K562 (cell line): ENCODE data around the gene EFCAB5. TPM values are rescaled to one million over a fixed set of nuclear protein-coding genes. Genes with fewer than 3 reads are reported as not detected.

Source experiments
- AFF1 ChIP-seq, 2 experiments: fragments of 450-650 bp; IDR thresholded peaks; 2 replicates each; pipeline ENCODE4 v1.6.1; 2018; ENCODE audit warnings: mild to moderate bottlenecking in 2 of 2, low read depth in 1 of 2; ENCODE audit not compliant: partially characterized antibody in 2 of 2
- ARID1B ChIP-seq: fragments of 450-650 bp; IDR thresholded peaks from 2 replicates; pipeline ENCODE4 v1.6.1; 2016; ENCODE audit warnings: antibody characterized with exemption, mild to moderate bottlenecking, inconsistent platforms
- BHLHE40 ChIP-seq: IDR thresholded peaks from 2 replicates; pipeline ENCODE4 v1.6.1; 2011; ENCODE audit warnings: low read length, improper control_type of control experiment
- CEBPB ChIP-seq: fragments of 450-650 bp; IDR thresholded peaks from 2 replicates; pipeline ENCODE4 v1.6.1; 2016; ENCODE audit warnings: missing genetic modification characterization, missing compliant biosample characterization
- DPF2 ChIP-seq: fragments of 450-650 bp; IDR thresholded peaks from 2 replicates; pipeline ENCODE4 v1.6.1; 2016
- FOXK1 ChIP-seq: sonication (generic); formaldehyde crosslinking; IDR thresholded peaks from 2 replicates; pipeline ENCODE4 v1.8.0; 2022; ENCODE audit warnings: missing genetic modification reagents, mild to moderate bottlenecking, borderline replicate concordance
- GATAD2B ChIP-seq: fragments of 450-650 bp; IDR thresholded peaks from 2 replicates; pipeline ENCODE4 v1.6.1; 2017; ENCODE audit warnings: mild to moderate bottlenecking, borderline replicate concordance
- RAD21 ChIP-seq, 2 experiments: fragments of 250-450 bp in 1 of 2; fragments of 450-650 bp in 1 of 2; sonication (Bioruptor Pico) in 1 of 2; formaldehyde crosslinking in 1 of 2; IDR thresholded peaks in 1 of 2; conservative IDR thresholded peaks in 1 of 2; 2 replicates each; pipeline versions ENCODE4 v1.4.0 to v1.8.0; 2020 to 2022; ENCODE audit warnings: mild to moderate bottlenecking in 2 of 2, moderate library complexity in 1 of 2
- RBM25 ChIP-seq: fragments of 200-400 bp; formaldehyde crosslinking; IDR thresholded peaks from 2 replicates; pipeline ENCODE4 v1.6.1; 2018; ENCODE audit warnings: low read length, low read depth, moderate library complexity; ENCODE audit not compliant: severe bottlenecking
- RFX5 ChIP-seq: IDR thresholded peaks from 2 replicates; pipeline ENCODE4 v1.6.1; 2011; ENCODE audit warnings: low read depth, mild to moderate bottlenecking, improper control_type of control experiment, low read length
- ZC3H8 ChIP-seq: fragments of 450-650 bp; IDR thresholded peaks from 2 replicates; pipeline ENCODE4 v1.6.1; 2017
- ZFP36 ChIP-seq: fragments of 150-350 bp; IDR thresholded peaks from 2 replicates; pipeline ENCODE4 v1.6.1; 2018; ENCODE audit warnings: low read length, low read depth; ENCODE audit not compliant: partially characterized antibody
- ZNF140 ChIP-seq: fragments of 250-450 bp; sonication (Bioruptor Pico); IDR thresholded peaks from 2 replicates; pipeline ENCODE4 v1.8.0; 2021; ENCODE audit warnings: moderate library complexity, mild to moderate bottlenecking, inconsistent platforms
- ZNF175 ChIP-seq: fragments of 200-800 bp; sonication (Bioruptor generic); IDR thresholded peaks from 2 replicates; pipeline ENCODE4 v1.6.1; 2016; ENCODE audit warnings: low read depth, mild to moderate bottlenecking, missing genetic modification characterization, missing compliant biosample characterization
- ZNF253 ChIP-seq: fragments of 250-450 bp; sonication (Bioruptor Pico); conservative IDR thresholded peaks from 2 replicates; pipeline ENCODE4 v1.6.1; 2021; ENCODE audit warnings: mild to moderate bottlenecking
- ZNF280B ChIP-seq: fragments of 250-450 bp; sonication (Bioruptor Pico); IDR thresholded peaks from 2 replicates; pipeline ENCODE4 v1.5.1; 2021; ENCODE audit warnings: mild to moderate bottlenecking
- ZNF696 ChIP-seq: fragments of 250-450 bp; sonication (Bioruptor Pico); conservative IDR thresholded peaks from 2 replicates; pipeline ENCODE4 v1.4.0; 2020; ENCODE audit warnings: mild to moderate bottlenecking, moderate library complexity
- ZNF785 ChIP-seq: fragments of 250-450 bp; sonication (Bioruptor Pico); IDR thresholded peaks from 2 replicates; pipeline ENCODE4 v1.4.0; 2020; ENCODE audit warnings: mild to moderate bottlenecking
- polyA plus RNA-seq, 8 experiments: library from polyadenylated mRNA; depleted of rRNA in 4 of 8; stranded (reverse) in 5 of 8; unstranded in 3 of 8; fragments of >200 nt; fragmentation: Nextera tagmentation in 2 of 8; fragmentation: Illumina TruSeq in 1 of 8; extraction: Ambion mirVana in 2 of 8; extraction: Trizol in 1 of 8; gene quantifications; 2 replicates each; pipeline versions ENCODE4 v1.2.1 to v1.2.3, GENCODE V29; 2011 to 2014; ENCODE audit warnings: inconsistent platforms in 1 of 8, missing spikeins in 1 of 8
- total RNA-seq, 7 experiments: library from RNA; depleted of rRNA in 6 of 7; stranded (reverse); fragments of >200 nt in 6 of 7; fragmentation: Illumina TruSeq in 2 of 7; extraction: Trizol in 2 of 7; gene quantifications; 2 replicates each; pipeline versions ENCODE4 v1.2.1 to v1.2.3, GENCODE V29; 2011 to 2021; ENCODE audit warnings: low replicate concordance in 1 of 7
- TF ChIP-seq, protein P1 (sequence below): fragments of 450-650 bp; IDR thresholded peaks from 2 replicates; pipeline ENCODE4 v1.7.1; 2018; ENCODE audit warnings: mild to moderate bottlenecking, low read depth; ENCODE audit not compliant: partially characterized antibody
- TF ChIP-seq, protein P2 (sequence below): sonication (generic); formaldehyde crosslinking; IDR thresholded peaks from 2 replicates; pipeline ENCODE4 v1.8.1; 2023; ENCODE audit warnings: mild to moderate bottlenecking, missing genetic modification reagents

The EFCAB5 gene
- total and polyA plus RNA-seq, 9 of the 15 experiments (the other 6 are each of a cell fraction or from before 2014, with no cell fraction given): 0.06 to 0.11 TPM; not detected in 7

- TF ChIP-seq RFX5 (no peak), RAD21 (CRISPR knock-in tag; conservative IDR thresholded peaks at IDR 0.05 in 1 of 2, IDR thresholded peaks at IDR 0.05 in 1 of 2) (no peak), ZNF175 (CRISPR knock-in tag) (0 out of 2 replicates have a peak, but pooled peaks have one; percentile 44), GATAD2B (0 out of 2 replicates have a peak, but pooled peaks have one; percentile 35), ZNF280B (CRISPR knock-in tag) (no peak), RBM25 (no peak), AFF1 (IDR thresholded peaks at IDR 0.05; ENCODE audit: low read depth in 1 of 2, partially characterized antibody in 2 of 2) (no peak), BHLHE40 (no peak), ZC3H8 (no peak), FOXK1 (CRISPR knock-in tag) (no peak), ARID1B (0 out of 2 replicates have a peak, but pooled peaks have one; percentile 11), ZFP36 (no peak), DPF2 (peak; percentile 54; the same call in 1 of the 2 replicates), ZNF253 (no peak), ZNF140 (CRISPR knock-in tag) (no peak), ZNF696 (no peak), ZNF785 (CRISPR knock-in tag) (no peak), CEBPB (tag) (no peak)
- TF ChIP-seq, protein P1, sequence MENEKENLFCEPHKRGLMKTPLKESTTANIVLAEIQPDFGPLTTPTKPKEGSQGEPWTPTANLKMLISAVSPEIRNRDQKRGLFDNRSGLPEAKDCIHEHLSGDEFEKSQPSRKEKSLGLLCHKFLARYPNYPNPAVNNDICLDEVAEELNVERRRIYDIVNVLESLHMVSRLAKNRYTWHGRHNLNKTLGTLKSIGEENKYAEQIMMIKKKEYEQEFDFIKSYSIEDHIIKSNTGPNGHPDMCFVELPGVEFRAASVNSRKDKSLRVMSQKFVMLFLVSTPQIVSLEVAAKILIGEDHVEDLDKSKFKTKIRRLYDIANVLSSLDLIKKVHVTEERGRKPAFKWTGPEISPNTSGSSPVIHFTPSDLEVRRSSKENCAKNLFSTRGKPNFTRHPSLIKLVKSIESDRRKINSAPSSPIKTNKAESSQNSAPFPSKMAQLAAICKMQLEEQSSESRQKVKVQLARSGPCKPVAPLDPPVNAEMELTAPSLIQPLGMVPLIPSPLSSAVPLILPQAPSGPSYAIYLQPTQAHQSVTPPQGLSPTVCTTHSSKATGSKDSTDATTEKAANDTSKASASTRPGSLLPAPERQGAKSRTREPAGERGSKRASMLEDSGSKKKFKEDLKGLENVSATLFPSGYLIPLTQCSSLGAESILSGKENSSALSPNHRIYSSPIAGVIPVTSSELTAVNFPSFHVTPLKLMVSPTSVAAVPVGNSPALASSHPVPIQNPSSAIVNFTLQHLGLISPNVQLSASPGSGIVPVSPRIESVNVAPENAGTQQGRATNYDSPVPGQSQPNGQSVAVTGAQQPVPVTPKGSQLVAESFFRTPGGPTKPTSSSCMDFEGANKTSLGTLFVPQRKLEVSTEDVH: no peak
- TF ChIP-seq, protein P2, sequence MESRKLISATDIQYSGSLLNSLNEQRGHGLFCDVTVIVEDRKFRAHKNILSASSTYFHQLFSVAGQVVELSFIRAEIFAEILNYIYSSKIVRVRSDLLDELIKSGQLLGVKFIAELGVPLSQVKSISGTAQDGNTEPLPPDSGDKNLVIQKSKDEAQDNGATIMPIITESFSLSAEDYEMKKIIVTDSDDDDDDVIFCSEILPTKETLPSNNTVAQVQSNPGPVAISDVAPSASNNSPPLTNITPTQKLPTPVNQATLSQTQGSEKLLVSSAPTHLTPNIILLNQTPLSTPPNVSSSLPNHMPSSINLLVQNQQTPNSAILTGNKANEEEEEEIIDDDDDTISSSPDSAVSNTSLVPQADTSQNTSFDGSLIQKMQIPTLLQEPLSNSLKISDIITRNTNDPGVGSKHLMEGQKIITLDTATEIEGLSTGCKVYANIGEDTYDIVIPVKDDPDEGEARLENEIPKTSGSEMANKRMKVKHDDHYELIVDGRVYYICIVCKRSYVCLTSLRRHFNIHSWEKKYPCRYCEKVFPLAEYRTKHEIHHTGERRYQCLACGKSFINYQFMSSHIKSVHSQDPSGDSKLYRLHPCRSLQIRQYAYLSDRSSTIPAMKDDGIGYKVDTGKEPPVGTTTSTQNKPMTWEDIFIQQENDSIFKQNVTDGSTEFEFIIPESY: no peak
Observed at GRCh38 chr17:30116345-30116660, 174.9 kb downstream of the EFCAB5 start (continued).
